GM23338 (cell line): Measurements from ENCODE around the gene MAP3K21.

ENCODE experiments used
- CREB1 ChIP-seq: fragments of 250-450 bp; sonication (Bioruptor Pico); IDR thresholded peaks from 2 replicates; pipeline ENCODE4 v1.5.0; 2020; ENCODE audit warnings: low read depth, mild to moderate bottlenecking, moderate library complexity
- CTCF ChIP-seq, 2 experiments: fragments of 200-600 bp in 1 of 2; sonication (generic) in 1 of 2; conservative IDR thresholded peaks; 2 replicates each; pipeline versions ENCODE4 v1.5.1 to v1.6.1; 2016 to 2017; ENCODE audit warnings: antibody characterized with exemption in 2 of 2, low read depth in 2 of 2, mild to moderate bottlenecking in 2 of 2, moderate library complexity in 1 of 2
- ETS1 ChIP-seq: IDR thresholded peaks from 2 replicates; pipeline ENCODE4 v1.6.1; 2016; ENCODE audit warnings: antibody characterized with exemption
- EZH2 ChIP-seq: fragments of 200-600 bp; sonication (generic); IDR thresholded peaks from one replicate; pipeline ENCODE4 v1.8.0; 2017; ENCODE audit warnings: antibody characterized with exemption, mild to moderate bottlenecking, low read depth; ENCODE audit not compliant: unreplicated experiment
- EZH2phosphoT487 ChIP-seq: fragments of 200-600 bp; sonication (generic); IDR thresholded peaks from one replicate; pipeline ENCODE4 v1.8.1; 2018; ENCODE audit warnings: antibody characterized with exemption; ENCODE audit not compliant: unreplicated experiment
- POLR2AphosphoS5 ChIP-seq: IDR thresholded peaks from 2 replicates; pipeline ENCODE4 v1.6.1; 2016; ENCODE audit warnings: antibody characterized with exemption, low read depth
- ZNF331 ChIP-seq: fragments of 250-450 bp; sonication (Bioruptor Pico); IDR thresholded peaks from 2 replicates; pipeline ENCODE4 v1.5.0; 2020; ENCODE audit warnings: low read depth, mild to moderate bottlenecking, moderate library complexity
- TF ChIP-seq, protein P1 (sequence below): fragments of 250-450 bp; sonication (Bioruptor Pico); IDR thresholded peaks from 2 replicates; pipeline ENCODE4 v1.5.0; 2020; ENCODE audit warnings: mild to moderate bottlenecking, moderate library complexity

DNA sequence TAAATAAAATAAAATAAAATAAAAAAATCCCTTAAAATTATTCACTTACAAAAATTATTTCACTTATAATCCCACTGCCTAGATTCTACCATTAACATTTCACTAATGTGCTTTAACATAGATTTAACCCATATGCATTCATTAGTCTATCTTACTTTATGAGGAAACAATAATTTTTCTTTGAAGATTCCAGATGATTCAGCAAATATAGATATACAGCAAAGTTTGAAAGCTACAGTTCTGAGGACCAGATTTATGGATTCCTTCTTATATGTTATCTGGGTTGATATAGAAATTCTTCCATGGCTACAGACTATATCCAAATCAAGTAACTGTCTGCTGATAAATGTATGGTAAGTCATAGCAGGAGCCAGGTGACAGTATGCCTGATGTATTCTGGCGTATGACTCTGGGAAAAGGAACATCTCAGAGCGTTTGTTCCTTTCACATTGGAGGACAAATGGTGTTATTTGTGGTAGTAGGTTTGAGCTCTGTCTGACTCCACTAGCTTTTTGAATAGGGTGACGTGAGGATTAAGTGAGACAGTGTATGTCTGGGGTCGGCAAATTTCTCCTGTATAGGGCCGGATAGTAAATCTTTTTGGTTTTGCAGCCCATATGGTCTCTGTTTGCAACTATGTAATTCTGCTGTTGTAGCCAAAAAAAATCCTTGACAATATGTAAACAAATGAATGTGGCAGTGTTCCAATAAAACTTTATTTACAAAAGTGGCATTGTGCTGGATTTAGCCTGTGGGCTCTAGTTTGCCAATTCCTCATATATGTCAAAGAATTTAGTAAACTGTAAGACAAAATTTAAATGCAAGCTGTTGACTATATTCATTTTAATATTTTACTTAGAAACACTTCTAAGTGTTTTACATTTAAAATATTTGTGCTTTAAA lies 9.3 kb downstream of the MAP3K21 start:
- TF ChIP-seq POLR2AphosphoS5 (no peak), CTCF (conservative IDR thresholded peaks at IDR 0.05; ENCODE audit: low read depth in 2 of 2) (no peak), ETS1 (no peak), CREB1 (CRISPR knock-in tag) (no peak), ZNF331 (no peak), EZH2phosphoT487 (no peak), EZH2 (no peak)
- TF ChIP-seq, protein P1, sequence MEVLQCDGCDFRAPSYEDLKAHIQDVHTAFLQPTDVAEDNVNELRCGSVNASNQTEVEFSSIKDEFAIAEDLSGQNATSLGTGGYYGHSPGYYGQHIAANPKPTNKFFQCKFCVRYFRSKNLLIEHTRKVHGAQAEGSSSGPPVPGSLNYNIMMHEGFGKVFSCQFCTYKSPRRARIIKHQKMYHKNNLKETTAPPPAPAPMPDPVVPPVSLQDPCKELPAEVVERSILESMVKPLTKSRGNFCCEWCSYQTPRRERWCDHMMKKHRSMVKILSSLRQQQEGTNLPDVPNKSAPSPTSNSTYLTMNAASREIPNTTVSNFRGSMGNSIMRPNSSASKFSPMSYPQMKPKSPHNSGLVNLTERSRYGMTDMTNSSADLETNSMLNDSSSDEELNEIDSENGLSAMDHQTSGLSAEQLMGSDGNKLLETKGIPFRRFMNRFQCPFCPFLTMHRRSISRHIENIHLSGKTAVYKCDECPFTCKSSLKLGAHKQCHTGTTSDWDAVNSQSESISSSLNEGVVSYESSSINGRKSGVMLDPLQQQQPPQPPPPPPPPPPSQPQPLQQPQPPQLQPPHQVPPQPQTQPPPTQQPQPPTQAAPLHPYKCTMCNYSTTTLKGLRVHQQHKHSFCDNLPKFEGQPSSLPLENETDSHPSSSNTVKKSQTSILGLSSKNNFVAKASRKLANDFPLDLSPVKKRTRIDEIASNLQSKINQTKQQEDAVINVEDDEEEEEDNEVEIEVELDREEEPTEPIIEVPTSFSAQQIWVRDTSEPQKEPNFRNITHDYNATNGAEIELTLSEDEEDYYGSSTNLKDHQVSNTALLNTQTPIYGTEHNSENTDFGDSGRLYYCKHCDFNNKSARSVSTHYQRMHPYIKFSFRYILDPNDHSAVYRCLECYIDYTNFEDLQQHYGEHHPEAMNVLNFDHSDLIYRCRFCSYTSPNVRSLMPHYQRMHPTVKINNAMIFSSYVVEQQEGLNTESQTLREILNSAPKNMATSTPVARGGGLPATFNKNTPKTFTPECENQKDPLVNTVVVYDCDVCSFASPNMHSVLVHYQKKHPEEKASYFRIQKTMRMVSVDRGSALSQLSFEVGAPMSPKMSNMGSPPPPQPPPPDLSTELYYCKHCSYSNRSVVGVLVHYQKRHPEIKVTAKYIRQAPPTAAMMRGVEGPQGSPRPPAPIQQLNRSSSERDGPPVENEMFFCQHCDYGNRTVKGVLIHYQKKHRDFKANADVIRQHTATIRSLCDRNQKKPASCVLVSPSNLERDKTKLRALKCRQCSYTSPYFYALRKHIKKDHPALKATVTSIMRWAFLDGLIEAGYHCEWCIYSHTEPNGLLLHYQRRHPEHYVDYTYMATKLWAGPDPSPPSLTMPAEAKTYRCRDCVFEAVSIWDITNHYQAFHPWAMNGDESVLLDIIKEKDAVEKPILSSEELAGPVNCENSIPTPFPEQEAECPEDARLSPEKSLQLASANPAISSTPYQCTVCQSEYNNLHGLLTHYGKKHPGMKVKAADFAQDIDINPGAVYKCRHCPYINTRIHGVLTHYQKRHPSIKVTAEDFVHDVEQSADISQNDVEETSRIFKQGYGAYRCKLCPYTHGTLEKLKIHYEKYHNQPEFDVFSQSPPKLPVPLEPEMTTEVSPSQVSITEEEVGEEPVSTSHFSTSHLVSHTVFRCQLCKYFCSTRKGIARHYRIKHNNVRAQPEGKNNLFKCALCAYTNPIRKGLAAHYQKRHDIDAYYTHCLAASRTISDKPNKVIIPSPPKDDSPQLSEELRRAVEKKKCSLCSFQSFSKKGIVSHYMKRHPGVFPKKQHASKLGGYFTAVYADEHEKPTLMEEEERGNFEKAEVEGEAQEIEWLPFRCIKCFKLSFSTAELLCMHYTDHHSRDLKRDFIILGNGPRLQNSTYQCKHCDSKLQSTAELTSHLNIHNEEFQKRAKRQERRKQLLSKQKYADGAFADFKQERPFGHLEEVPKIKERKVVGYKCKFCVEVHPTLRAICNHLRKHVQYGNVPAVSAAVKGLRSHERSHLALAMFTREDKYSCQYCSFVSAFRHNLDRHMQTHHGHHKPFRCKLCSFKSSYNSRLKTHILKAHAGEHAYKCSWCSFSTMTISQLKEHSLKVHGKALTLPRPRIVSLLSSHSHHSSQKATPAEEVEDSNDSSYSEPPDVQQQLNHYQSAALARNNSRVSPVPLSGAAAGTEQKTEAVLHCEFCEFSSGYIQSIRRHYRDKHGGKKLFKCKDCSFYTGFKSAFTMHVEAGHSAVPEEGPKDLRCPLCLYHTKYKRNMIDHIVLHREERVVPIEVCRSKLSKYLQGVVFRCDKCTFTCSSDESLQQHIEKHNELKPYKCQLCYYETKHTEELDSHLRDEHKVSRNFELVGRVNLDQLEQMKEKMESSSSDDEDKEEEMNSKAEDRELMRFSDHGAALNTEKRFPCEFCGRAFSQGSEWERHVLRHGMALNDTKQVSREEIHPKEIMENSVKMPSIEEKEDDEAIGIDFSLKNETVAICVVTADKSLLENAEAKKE (CRISPR knock-in tag) = no peak
